Activated CD8-positive, alpha-beta memory T cell treated with anti-CD3 and anti-CD28 coated beads, Interleukin-2, amount 50 U/mL, for 24 hours (primary cell): Measurements from ENCODE around the gene EHD1.

Experiments
- DNase-seq: peaks from one replicate; pipeline ENCODE4 v3.0.0-alpha.2; 2020; ENCODE audit errors: extremely low read depth

The EHD1 gene

DNA sequence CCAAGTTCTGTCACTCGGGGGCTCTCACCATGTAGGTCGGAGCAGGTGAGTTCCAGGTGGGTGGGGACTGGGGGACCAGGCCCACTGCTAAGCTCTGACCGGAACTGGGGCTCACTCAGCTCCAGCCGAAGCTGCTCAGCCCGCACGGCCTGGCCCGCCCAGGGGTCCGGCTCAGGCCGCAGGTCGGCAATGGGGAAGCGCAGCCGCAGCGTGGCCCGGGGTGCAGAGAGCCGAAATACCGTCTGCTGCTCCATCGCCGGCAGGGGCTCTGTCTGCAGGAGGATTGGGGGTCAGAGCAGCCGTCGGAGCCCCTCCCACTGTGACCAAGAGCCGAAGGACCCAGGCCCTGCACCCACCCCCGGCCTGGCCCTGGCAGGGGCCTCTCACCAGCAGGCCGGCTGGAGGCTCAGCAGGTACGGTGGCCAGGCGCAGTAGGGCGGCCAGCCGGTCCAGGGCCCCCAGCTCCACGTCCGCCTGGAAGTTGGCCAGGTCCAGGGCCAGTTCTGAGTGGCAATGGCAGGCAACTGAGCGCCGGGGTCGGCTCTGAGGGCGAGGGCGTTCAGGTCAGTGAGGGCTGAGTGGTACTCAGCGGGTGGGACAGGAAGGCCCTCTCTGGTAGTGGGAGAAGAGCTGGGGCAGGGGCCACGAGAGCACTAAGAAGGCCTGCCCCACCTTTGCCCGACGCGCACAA is 31.4 kb upstream of the EHD1 start:
- DNase-seq = no peak

GRCh38 chr11:64908766-64909165 is 30.3 kb upstream of the EHD1 start:
- no peak for DNase-seq

- DNase-seq = no peak
These were observed 27.9 kb upstream of the EHD1 start for GRCh38 chr11:64906314-64906635.

GRCh38 chr11:64905516-64906313 is 27.3 kb upstream of the EHD1 start:
- no peak for DNase-seq

GRCh38 chr11:64903291-64903833 is 24.9 kb upstream of the EHD1 start:
- no peak for DNase-seq

DNA sequence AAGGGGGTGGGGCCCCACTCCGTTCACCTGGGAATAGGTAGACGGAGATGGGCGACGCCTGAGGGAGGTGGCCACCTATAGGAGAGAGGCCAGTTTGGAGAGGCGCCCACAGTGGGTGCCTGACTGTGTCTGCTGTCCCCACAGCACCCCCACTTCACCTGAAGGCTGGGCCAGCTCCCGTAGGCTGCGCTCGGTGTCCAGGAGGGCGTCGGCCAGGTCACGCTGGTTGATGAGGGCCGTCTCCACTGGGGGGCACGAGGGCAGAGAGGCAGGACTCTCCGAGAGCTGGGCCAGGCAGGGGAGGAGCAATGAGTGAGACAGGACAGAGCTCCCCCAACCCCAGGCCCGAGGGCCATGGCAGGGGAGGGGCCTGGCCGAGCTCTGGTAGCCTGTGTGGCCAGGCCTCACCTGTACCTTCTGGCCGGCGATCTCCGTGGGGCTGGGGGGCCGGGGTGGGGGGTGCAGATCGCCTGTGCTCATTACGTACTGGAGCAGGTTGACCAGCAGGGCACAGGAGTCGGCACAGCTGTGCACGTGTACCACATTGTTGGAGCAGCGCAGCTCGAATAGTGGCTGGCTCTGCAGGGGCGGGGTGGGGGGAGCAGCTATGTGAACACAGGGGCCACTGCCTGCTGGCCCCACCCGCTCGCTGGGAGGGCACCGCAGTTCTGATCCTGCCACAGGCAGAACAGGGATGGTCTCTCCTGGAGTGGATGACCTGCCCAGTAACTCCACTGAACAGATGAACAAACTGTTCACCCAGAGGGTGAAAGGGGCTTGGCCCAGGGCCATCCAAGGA is 23.9 kb upstream of the EHD1 start:
- DNase-seq = no peak

DNA sequence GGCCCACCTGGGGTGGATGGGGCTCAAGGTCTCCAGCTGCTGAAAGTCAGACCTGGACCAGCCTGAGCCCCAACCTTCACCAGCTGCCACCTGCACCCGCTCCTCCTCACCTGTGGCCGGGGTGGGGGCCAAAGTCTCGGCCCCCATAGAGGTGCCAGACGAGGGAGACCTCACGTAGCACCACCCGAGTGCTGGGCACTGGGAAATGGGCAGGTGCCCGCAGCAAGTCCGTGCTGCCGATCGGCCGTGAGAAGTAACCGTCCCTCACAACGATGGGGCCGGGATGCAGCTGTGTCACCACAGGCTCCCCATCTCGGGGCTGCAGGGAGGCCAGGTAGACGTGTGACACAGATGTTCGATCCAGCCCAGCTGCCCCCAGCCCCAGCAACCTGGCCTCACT is 22.4 kb upstream of the EHD1 start:
- no peak for DNase-seq

DNA sequence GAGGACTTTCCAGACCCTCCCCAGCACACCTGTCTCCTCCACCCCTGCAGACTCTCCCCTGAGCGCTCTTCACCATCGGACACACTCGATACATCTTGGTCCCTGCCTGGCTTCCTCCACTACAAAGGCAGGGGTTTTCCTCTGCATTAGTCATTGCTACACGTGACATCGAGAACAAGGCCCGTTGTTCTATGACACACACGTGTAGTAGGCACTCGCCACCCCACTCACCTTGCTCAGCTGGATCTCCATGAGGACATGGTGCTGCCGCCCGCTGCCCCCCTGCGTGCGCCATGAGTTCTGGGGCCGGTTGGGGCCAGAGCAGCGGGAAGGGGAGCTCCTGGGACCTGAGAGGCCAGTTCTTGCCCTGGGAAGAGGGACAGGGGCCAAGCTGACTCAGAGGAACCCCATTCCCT is 21.9 kb upstream of the EHD1 start:
- no peak for DNase-seq

DNA sequence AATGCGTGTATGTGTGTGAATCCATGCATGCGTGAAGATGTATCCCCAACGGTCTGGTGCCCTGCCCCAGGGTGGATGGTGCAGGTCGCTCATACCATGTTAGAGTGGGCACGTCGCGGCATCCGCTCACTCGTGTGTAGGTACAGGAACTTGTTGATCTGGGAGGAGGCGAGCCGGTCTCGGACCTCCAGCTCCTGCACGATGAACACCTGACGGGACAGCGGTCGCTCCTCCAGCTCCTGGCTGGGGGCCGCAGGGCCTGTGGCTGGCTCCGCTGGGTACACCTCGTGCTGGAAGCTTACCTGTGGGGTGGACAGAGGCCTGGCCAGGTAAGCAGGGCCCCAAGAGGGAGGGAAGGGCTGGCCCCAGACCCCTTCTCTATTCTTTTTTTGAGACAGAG is 20.1 kb upstream of the EHD1 start:
- DNase-seq = no peak

- DNase-seq = no peak
These were observed 19.6 kb upstream of the EHD1 start for GRCh38 chr11:64898076-64898445.

DNA sequence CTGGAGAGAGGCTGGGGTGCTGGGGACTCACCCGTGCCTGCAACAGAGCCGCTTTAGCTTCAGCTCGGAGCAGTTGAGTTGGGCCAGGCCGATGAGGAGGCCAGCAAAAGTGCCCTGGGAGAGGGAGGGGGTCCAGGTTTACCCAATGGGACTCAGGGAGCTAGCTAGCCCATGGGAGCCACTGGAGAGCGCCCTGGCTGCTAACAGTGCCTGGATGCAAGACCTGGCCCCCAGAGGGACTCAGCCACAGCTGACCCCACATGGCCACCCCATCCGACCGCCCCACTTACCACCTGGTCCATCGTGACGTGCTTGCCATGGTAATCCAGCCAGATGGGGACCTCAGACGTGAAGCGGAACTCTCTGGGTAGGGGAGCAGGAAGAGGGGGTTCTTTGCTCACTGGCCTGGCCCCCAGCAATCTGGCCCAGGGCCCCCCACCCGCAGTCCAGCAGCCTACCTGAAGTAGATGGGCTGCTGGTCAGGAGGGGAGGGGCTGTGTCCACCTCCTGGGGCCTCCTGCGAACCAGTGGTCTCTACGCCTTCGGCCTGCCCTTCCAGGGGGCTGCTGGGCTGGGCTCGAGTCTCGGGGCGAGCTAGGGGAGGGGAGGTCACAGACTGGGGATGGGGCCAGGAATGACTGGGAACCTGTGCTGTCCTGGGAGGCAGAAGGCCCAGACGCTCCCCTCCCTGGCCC is 19.1 kb upstream of the EHD1 start:
- no peak for DNase-seq

DNA sequence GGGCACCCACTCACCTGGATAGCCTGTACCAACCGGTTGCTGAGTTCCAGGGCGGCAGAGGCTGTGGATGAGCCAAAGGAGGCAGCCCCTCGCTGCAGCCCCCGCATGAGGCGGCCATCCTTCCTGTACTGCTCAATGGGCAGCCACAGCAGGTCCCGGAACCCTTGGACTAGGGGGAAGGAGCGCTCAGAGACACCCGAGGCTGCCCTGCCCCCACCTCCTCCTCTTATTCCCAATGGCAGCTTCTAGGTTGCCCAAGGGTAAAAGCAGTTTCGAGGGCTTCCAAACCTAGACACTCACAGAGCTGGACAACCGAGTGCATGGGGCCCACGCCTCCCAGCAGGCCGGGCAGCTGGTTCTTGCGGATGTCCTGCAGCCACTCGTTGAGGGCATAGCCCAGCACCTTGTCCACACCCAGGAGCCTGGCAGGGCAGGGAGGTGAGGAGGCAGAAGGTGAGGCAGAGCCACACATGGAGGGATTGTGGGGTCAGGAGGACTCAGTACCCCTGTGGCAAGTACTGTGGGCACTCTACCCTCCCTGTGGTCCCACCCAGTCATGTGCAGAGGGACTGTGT is 18.1 kb upstream of the EHD1 start:
- no peak for DNase-seq

GRCh38 chr11:64894812-64895452 is 16.5 kb upstream of the EHD1 start:
- DNase-seq = no peak

GRCh38 chr11:64894070-64894811 is 15.8 kb upstream of the EHD1 start:
- DNase-seq = peak; percentile 79

- no peak for DNase-seq
These were observed 15.0 kb upstream of the EHD1 start for GRCh38 chr11:64893194-64894069.

- DNase-seq = no peak
These were observed 14.4 kb upstream of the EHD1 start for GRCh38 chr11:64892838-64893193.

GRCh38 chr11:64892411-64892831 is 14.0 kb upstream of the EHD1 start:
- DNase-seq = no peak

- no peak for DNase-seq
These were observed 13.5 kb upstream of the EHD1 start for GRCh38 chr11:64891880-64892279.

- DNase-seq = no peak
These were observed 12.9 kb upstream of the EHD1 start for GRCh38 chr11:64891215-64891848.
